Measurements from ENCODE around the gene GSDME. TPM values are rescaled to one million over a fixed set of nuclear protein-coding genes. Genes with fewer than 3 reads are reported as not detected.
A peak's percentile ranks its signal among the peaks of the same experiment; 100 is the strongest.

The GSDME gene
- total RNA-seq, 1 experiment from 2014 or later = 24.4 TPM

- Histone ChIP-seq H3K27ac (no peak overlapping the region), H3K4me1 (peaks cover 12% of the 10 kb centered on the region), H3K4me3 (no peak overlapping the region), H3K36me3 (no peaks in the 10 kb centered on the region), H3K9me3 (replicated peaks) (0 out of 2 replicates have a peak, but pooled peaks cover 3% of the 10 kb centered on the region), H3K27me3 (no peaks in the 10 kb centered on the region)
- DNase-seq = no peak
Observed at GRCh38 chr7:24763303-24763901, 6.1 kb upstream of the GSDME start.

GRCh38 chr7:24762771-24763170, 5.5 kb upstream of the GSDME start:
- Histone ChIP-seq H3K27me3 (no peaks in the 10 kb centered on the region), H3K4me1 (peaks cover 17% of the 10 kb centered on the region), H3K4me3 (no peak overlapping the region), H3K36me3 (no peaks in the 10 kb centered on the region), H3K27ac (no peak overlapping the region), H3K9me3 (replicated peaks) (0 out of 2 replicates have a peak, but pooled peaks cover 3% of the 10 kb centered on the region)
- no peak for DNase-seq

- H3K9me3 ChIP-seq (replicated peaks) = no peaks in the 10 kb centered on the region
- H3K27me3 ChIP-seq = no peaks in the 10 kb centered on the region
- peaks cover 21% of the 10 kb centered on the region for H3K4me1 ChIP-seq
- no peak overlapping the region for H3K4me3 ChIP-seq
- H3K27ac ChIP-seq = no peak overlapping the region
- no peak for DNase-seq
- no peaks in the 10 kb centered on the region for H3K36me3 ChIP-seq
Observed at GRCh38 chr7:24760968-24761367, 3.7 kb upstream of the GSDME start.

- Histone ChIP-seq H3K27ac (peak overlapping the region; percentile 83), H3K9me3 (replicated peaks) (no peaks in the 10 kb centered on the region), H3K27me3 (no peaks in the 10 kb centered on the region), H3K4me3 (peak overlapping the region; percentile 78), H3K36me3 (no peaks in the 10 kb centered on the region), H3K4me1 (peaks cover 17% of the 10 kb centered on the region)
- peak; percentile 75 to 81 for DNase-seq
Observed at GRCh38 chr7:24756545-24757352, 515 bp downstream of the GSDME start.

GRCh38 chr7:24755541-24756407, 1.5 kb downstream of the GSDME start:
- peak in 1 of 2 experiments; percentile 23 for DNase-seq
- peak overlapping the region; percentile 83 for H3K27ac ChIP-seq

GRCh38 chr7:24754906-24755506, 2.3 kb downstream of the GSDME start:
- H3K27me3 ChIP-seq = no peaks in the 10 kb centered on the region
- no peaks in the 10 kb centered on the region for H3K36me3 ChIP-seq
- no peaks in the 10 kb centered on the region for H3K9me3 ChIP-seq (replicated peaks)
- no peak for DNase-seq
- H3K4me3 ChIP-seq = no peak overlapping the region
- peaks cover 17% of the 10 kb centered on the region for H3K4me1 ChIP-seq
- H3K27ac ChIP-seq = no peak overlapping the region

More at GRCh38 chr7:24755541-24756407, 1.5 kb downstream of the GSDME start:
- Histone ChIP-seq H3K9me3 (replicated peaks) (no peaks in the 10 kb centered on the region), H3K4me3 (peak overlapping the region; percentile 78), H3K27me3 (no peaks in the 10 kb centered on the region), H3K4me1 (peaks cover 17% of the 10 kb centered on the region), H3K36me3 (no peaks in the 10 kb centered on the region)

GRCh38 chr7:24752073-24752800, 5.0 kb downstream of the GSDME start:
- DNase-seq = no peak
- Histone ChIP-seq H3K36me3 (no peaks in the 10 kb centered on the region), H3K4me1 (peaks cover 12% of the 10 kb centered on the region; the same call in 1 of the 2 replicates), H3K27ac (no peak overlapping the region), H3K27me3 (no peaks in the 10 kb centered on the region), H3K4me3 (no peak overlapping the region), H3K9me3 (replicated peaks) (no peaks in the 10 kb centered on the region)

GRCh38 chr7:24751484-24751883, 5.8 kb downstream of the GSDME start:
- no peak for DNase-seq
- Histone ChIP-seq H3K36me3 (no peaks in the 10 kb centered on the region), H3K4me3 (no peak overlapping the region), H3K27ac (no peak overlapping the region), H3K27me3 (no peaks in the 10 kb centered on the region), H3K9me3 (replicated peaks) (no peaks in the 10 kb centered on the region), H3K4me1 (peaks cover 12% of the 10 kb centered on the region; the same call in 1 of the 2 replicates)

- peaks cover 4% of the 10 kb centered on the region; the same call in 1 of the 2 replicates for H3K4me1 ChIP-seq
- DNase-seq = no peak
- H3K27ac ChIP-seq = no peak overlapping the region
- H3K9me3 ChIP-seq (replicated peaks) = no peaks in the 10 kb centered on the region
- no peaks in the 10 kb centered on the region for H3K36me3 ChIP-seq
- no peak overlapping the region for H3K4me3 ChIP-seq
- no peaks in the 10 kb centered on the region for H3K27me3 ChIP-seq
Observed at GRCh38 chr7:24750441-24751055, 6.7 kb downstream of the GSDME start.

GRCh38 chr7:24748521-24748920, 8.7 kb downstream of the GSDME start:
- Histone ChIP-seq H3K27me3 (no peaks in the 10 kb centered on the region), H3K36me3 (no peaks in the 10 kb centered on the region), H3K27ac (no peak overlapping the region), H3K4me3 (no peak overlapping the region), H3K4me1 (no peaks in the 10 kb centered on the region), H3K9me3 (replicated peaks) (no peaks in the 10 kb centered on the region)
- no peak for DNase-seq

GRCh38 chr7:24745355-24745754, 11.9 kb downstream of the GSDME start:
- Histone ChIP-seq H3K4me1 (peaks cover 5% of the 10 kb centered on the region), H3K4me3 (no peak overlapping the region), H3K27ac (no peak overlapping the region), H3K9me3 (replicated peaks) (no peaks in the 10 kb centered on the region), H3K27me3 (no peaks in the 10 kb centered on the region), H3K36me3 (no peaks in the 10 kb centered on the region)
- no peak for DNase-seq

- no peaks in the 10 kb centered on the region for H3K27me3 ChIP-seq
- no peak for DNase-seq
- H3K4me1 ChIP-seq = peaks cover 5% of the 10 kb centered on the region
- no peaks in the 10 kb centered on the region for H3K9me3 ChIP-seq (replicated peaks)
- no peaks in the 10 kb centered on the region for H3K36me3 ChIP-seq
- no peak overlapping the region for H3K4me3 ChIP-seq
- no peak overlapping the region for H3K27ac ChIP-seq
Observed at GRCh38 chr7:24743471-24743870, 13.8 kb downstream of the GSDME start.

- H3K4me1 ChIP-seq = peaks cover 5% of the 10 kb centered on the region
- H3K36me3 ChIP-seq = no peaks in the 10 kb centered on the region
- no peak for DNase-seq
- no peaks in the 10 kb centered on the region for H3K27me3 ChIP-seq
- H3K27ac ChIP-seq = no peak overlapping the region
- no peaks in the 10 kb centered on the region for H3K9me3 ChIP-seq (replicated peaks)
- no peak overlapping the region for H3K4me3 ChIP-seq
Observed at GRCh38 chr7:24742506-24743162, 14.6 kb downstream of the GSDME start.

Measured in SJCRH30 (cell line).